ENCODE results near the gene OR52B2. TPM values are rescaled to one million over a fixed set of nuclear protein-coding genes. Genes with fewer than 3 reads are reported as not detected.

OR52B2 gene
- polyA plus RNA-seq, 1 donor = not detected

Other genes with a start within 250 kb of the OR52B2 start
- gene OR56A3, start 228.1 kb downstream of the OR52B2 start, polyA plus RNA-seq = not detected
- not detected for gene OR56A5, start 201.8 kb downstream of the OR52B2 start, polyA plus RNA-seq
- not detected for gene OR52L1, start 183.3 kb downstream of the OR52B2 start, polyA plus RNA-seq
- gene OR56A4, start 163.4 kb downstream of the OR52B2 start, polyA plus RNA-seq = not detected
- gene OR56A1, start 139.6 kb downstream of the OR52B2 start, polyA plus RNA-seq = 0.01 TPM
- 0.19 TPM for gene OR56B4, start 62.6 kb downstream of the OR52B2 start, polyA plus RNA-seq
- 0.10 TPM for gene OR52W1, start 28.9 kb upstream of the OR52B2 start, polyA plus RNA-seq
- 1.2 TPM for gene C11orf42, start 35.2 kb upstream of the OR52B2 start, polyA plus RNA-seq
- gene FHIP1B, start 64.3 kb upstream of the OR52B2 start, polyA plus RNA-seq = 104 TPM
- 0.16 TPM for gene CNGA4, start 68.8 kb upstream of the OR52B2 start, polyA plus RNA-seq
- 0.55 TPM for gene CCKBR, start 89.5 kb upstream of the OR52B2 start, polyA plus RNA-seq
- 16.4 TPM for gene CAVIN3, start 150.2 kb upstream of the OR52B2 start, polyA plus RNA-seq
- 31.8 TPM for gene SMPD1, start 220.1 kb upstream of the OR52B2 start, polyA plus RNA-seq
- gene APBB1, start 248.8 kb upstream of the OR52B2 start, polyA plus RNA-seq = 27.6 TPM